HepG2 (cell line): ENCODE measurements around the gene SLC25A38. TPM values are rescaled to one million over a fixed set of nuclear protein-coding genes. Genes with fewer than 3 reads are reported as not detected.
A peak's percentile ranks its signal among the peaks of the same experiment; 100 is the strongest.

Experiments
- CHD4 ChIP-seq: fragments of 200-600 bp; sonication (generic); IDR thresholded peaks from 2 replicates; pipeline ENCODE4 v1.7.0; 2017; ENCODE audit warnings: mild to moderate bottlenecking, low read length, borderline replicate concordance
- KDM1A ChIP-seq: IDR thresholded peaks from 2 replicates; pipeline ENCODE4 v1.6.1; 2016; ENCODE audit warnings: missing compliant biosample characterization
- KLF16 ChIP-seq, 2 experiments: sonication (generic) in 1 of 2; formaldehyde crosslinking in 1 of 2; IDR thresholded peaks; 2 replicates each; pipeline versions ENCODE4 v1.6.1 to v1.8.0; 2016 to 2023; ENCODE audit warnings: missing genetic modification reagents in 2 of 2, missing compliant biosample characterization in 1 of 2
- MXI1 ChIP-seq: IDR thresholded peaks from 3 replicates; pipeline ENCODE4 v1.6.1; 2012; ENCODE audit warnings: low read depth, low read length, inconsistent platforms, borderline replicate concordance
- SRY ChIP-seq: sonication (generic); formaldehyde crosslinking; IDR thresholded peaks from 2 replicates; pipeline ENCODE4 v1.8.0; 2022; ENCODE audit warnings: mild to moderate bottlenecking, missing genetic modification reagents
- STAG1 ChIP-seq: sonication (generic); formaldehyde crosslinking; IDR thresholded peaks from 2 replicates; pipeline ENCODE4 v1.4.0; 2020; ENCODE audit warnings: missing genetic modification reagents
- TCF7 ChIP-seq: sonication (generic); IDR thresholded peaks from 2 replicates; pipeline ENCODE4 v1.6.1; 2016; ENCODE audit warnings: antibody characterized with exemption, low read depth
- TOE1 ChIP-seq: sonication (generic); formaldehyde crosslinking; IDR thresholded peaks from 2 replicates; pipeline ENCODE4 v1.4.0; 2020; ENCODE audit warnings: mild to moderate bottlenecking, missing genetic modification reagents
- ZFP36 ChIP-seq: fragments of 150-350 bp; IDR thresholded peaks from 2 replicates; pipeline ENCODE4 v1.6.1; 2018; ENCODE audit warnings: borderline replicate concordance, low read length, low read depth; ENCODE audit not compliant: partially characterized antibody
- ZKSCAN5 ChIP-seq: sonication (generic); formaldehyde crosslinking; IDR thresholded peaks from 2 replicates; pipeline ENCODE4 v1.5.1; 2020; ENCODE audit warnings: mild to moderate bottlenecking, missing genetic modification reagents
- ZMYM4 ChIP-seq: sonication (generic); formaldehyde crosslinking; IDR thresholded peaks from 2 replicates; pipeline ENCODE4 v1.8.1; 2023; ENCODE audit warnings: mild to moderate bottlenecking, missing genetic modification reagents
- ZNF180 ChIP-seq: sonication (generic); formaldehyde crosslinking; IDR thresholded peaks from 2 replicates; pipeline ENCODE4 v1.4.0; 2020; ENCODE audit warnings: low read depth, missing genetic modification reagents, borderline replicate concordance
- ZNF260 ChIP-seq: sonication (generic); formaldehyde crosslinking; IDR thresholded peaks from 2 replicates; pipeline ENCODE4 v1.4.0; 2020; ENCODE audit warnings: missing genetic modification reagents, low read depth, mild to moderate bottlenecking, borderline replicate concordance
- ZNF296 ChIP-seq: sonication (generic); formaldehyde crosslinking; conservative IDR thresholded peaks from 2 replicates; pipeline ENCODE4 v1.5.0; 2020; ENCODE audit warnings: mild to moderate bottlenecking, missing genetic modification reagents
- ZNF34 ChIP-seq: sonication (generic); formaldehyde crosslinking; IDR thresholded peaks from 2 replicates; pipeline ENCODE4 v1.4.0; 2020; ENCODE audit warnings: mild to moderate bottlenecking, missing genetic modification reagents, borderline replicate concordance
- ZNF883 ChIP-seq: sonication (generic); formaldehyde crosslinking; IDR thresholded peaks from 2 replicates; pipeline ENCODE4 v1.5.1; 2020; ENCODE audit warnings: mild to moderate bottlenecking, missing genetic modification reagents; ENCODE audit errors: not compliant biosample characterization
- ZSCAN31 ChIP-seq: sonication (generic); formaldehyde crosslinking; IDR thresholded peaks from 2 replicates; pipeline ENCODE4 v1.5.0; 2020; ENCODE audit warnings: low read depth, mild to moderate bottlenecking, missing genetic modification reagents
- polyA plus RNA-seq, 8 experiments: library from polyadenylated mRNA; depleted of rRNA in 3 of 8; stranded (reverse) in 7 of 8; unstranded in 1 of 8; fragments of >200 nt; fragmentation: Illumina TruSeq in 4 of 8; extraction: Trizol in 4 of 8; gene quantifications; 2 replicates each; pipeline versions ENCODE4 v1.2.1 to v1.2.3, GENCODE V29; 2011 to 2016; ENCODE audit warnings: low read depth in 4 of 8, missing spikeins in 1 of 8, mixed read lengths in 1 of 8; ENCODE audit not compliant: insufficient read depth in 1 of 8
- total RNA-seq, 5 experiments: library from RNA; depleted of rRNA; stranded (reverse); fragments of >200 nt; fragmentation: Illumina TruSeq; extraction: Trizol; gene quantifications; 2 replicates each; pipeline ENCODE4 v1.2.3, GENCODE V29; 2016; ENCODE audit warnings: low read depth in 1 of 5
- TF ChIP-seq, protein P1 (sequence below): sonication (generic); formaldehyde crosslinking; IDR thresholded peaks from 2 replicates; pipeline ENCODE4 v1.4.0; 2020; ENCODE audit warnings: missing genetic modification reagents
- TF ChIP-seq, protein P2 (sequence below): sonication (generic); formaldehyde crosslinking; IDR thresholded peaks from 2 replicates; pipeline ENCODE4 v1.4.0; 2020; ENCODE audit warnings: mild to moderate bottlenecking, missing genetic modification reagents, borderline replicate concordance

Gene SLC25A38
- total and polyA plus RNA-seq, 2 of the 13 experiments (the other 11 are each of a cell fraction or from before 2014, with no cell fraction given): 32.5 to 35.4 TPM

DNA sequence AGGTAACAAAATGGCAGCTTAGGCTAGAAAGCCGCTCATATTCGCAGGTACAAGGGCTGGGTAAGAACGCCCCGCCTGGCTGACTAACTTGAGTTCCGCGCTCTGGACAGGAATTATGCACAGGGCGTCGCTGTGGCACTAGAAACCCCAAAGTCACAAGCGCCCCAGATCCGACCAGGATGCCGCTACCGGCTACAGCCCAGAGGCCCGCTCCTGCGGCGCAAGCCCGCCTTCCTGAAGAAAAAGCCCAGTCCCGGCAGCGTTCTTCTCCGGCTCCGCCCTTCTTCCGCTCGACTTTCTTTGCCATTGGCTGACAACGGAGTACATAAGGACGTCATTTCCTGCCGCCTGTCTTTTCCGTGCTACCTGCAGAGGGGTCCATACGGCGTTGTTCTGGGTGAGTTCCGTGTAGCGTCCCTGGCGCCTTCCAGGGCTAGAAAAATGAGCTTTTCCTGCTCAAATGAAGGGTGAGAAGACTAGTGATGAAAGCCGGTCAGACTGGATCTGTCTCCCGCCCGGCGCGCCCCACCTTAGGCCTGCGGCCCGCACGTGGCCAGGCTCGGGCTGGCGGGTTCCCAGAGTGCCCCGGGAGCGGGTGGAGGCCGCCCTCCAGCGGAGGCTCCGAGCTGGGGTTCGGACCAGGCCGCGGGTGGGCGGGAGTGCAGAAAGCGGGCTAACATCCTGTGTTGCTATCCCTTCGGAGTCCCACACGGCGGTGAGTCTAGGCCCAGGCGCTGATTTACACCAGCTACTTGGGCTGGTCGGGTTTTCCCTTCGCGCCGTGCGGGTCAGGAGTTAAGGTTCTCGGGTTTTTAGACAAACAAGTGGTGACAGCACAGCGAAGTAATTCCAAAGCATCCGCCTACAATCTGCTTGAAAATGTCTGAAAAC, 23.4 kb downstream of the SLC25A38 start, which contains the start of gene RPSA (continued):
- peak; percentile 94 for TF ChIP-seq ZSCAN31 (CRISPR knock-in tag)
- TF ChIP-seq, protein P1, sequence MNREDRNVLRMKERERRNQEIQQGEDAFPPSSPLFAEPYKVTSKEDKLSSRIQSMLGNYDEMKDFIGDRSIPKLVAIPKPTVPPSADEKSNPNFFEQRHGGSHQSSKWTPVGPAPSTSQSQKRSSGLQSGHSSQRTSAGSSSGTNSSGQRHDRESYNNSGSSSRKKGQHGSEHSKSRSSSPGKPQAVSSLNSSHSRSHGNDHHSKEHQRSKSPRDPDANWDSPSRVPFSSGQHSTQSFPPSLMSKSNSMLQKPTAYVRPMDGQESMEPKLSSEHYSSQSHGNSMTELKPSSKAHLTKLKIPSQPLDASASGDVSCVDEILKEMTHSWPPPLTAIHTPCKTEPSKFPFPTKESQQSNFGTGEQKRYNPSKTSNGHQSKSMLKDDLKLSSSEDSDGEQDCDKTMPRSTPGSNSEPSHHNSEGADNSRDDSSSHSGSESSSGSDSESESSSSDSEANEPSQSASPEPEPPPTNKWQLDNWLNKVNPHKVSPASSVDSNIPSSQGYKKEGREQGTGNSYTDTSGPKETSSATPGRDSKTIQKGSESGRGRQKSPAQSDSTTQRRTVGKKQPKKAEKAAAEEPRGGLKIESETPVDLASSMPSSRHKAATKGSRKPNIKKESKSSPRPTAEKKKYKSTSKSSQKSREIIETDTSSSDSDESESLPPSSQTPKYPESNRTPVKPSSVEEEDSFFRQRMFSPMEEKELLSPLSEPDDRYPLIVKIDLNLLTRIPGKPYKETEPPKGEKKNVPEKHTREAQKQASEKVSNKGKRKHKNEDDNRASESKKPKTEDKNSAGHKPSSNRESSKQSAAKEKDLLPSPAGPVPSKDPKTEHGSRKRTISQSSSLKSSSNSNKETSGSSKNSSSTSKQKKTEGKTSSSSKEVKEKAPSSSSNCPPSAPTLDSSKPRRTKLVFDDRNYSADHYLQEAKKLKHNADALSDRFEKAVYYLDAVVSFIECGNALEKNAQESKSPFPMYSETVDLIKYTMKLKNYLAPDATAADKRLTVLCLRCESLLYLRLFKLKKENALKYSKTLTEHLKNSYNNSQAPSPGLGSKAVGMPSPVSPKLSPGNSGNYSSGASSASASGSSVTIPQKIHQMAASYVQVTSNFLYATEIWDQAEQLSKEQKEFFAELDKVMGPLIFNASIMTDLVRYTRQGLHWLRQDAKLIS (CRISPR knock-in tag): peak; percentile 54; the same call in 1 of the 2 replicates
- no peak for TF ChIP-seq ZNF260 (CRISPR knock-in tag)
- TF ChIP-seq TOE1 (CRISPR knock-in tag): 0 out of 2 replicates have a peak, but pooled peaks have one; percentile 37
- peak; percentile 79; the same call in 1 of the 2 replicates for TF ChIP-seq SRY
- TF ChIP-seq ZNF296: no peak
- TF ChIP-seq, protein P2, sequence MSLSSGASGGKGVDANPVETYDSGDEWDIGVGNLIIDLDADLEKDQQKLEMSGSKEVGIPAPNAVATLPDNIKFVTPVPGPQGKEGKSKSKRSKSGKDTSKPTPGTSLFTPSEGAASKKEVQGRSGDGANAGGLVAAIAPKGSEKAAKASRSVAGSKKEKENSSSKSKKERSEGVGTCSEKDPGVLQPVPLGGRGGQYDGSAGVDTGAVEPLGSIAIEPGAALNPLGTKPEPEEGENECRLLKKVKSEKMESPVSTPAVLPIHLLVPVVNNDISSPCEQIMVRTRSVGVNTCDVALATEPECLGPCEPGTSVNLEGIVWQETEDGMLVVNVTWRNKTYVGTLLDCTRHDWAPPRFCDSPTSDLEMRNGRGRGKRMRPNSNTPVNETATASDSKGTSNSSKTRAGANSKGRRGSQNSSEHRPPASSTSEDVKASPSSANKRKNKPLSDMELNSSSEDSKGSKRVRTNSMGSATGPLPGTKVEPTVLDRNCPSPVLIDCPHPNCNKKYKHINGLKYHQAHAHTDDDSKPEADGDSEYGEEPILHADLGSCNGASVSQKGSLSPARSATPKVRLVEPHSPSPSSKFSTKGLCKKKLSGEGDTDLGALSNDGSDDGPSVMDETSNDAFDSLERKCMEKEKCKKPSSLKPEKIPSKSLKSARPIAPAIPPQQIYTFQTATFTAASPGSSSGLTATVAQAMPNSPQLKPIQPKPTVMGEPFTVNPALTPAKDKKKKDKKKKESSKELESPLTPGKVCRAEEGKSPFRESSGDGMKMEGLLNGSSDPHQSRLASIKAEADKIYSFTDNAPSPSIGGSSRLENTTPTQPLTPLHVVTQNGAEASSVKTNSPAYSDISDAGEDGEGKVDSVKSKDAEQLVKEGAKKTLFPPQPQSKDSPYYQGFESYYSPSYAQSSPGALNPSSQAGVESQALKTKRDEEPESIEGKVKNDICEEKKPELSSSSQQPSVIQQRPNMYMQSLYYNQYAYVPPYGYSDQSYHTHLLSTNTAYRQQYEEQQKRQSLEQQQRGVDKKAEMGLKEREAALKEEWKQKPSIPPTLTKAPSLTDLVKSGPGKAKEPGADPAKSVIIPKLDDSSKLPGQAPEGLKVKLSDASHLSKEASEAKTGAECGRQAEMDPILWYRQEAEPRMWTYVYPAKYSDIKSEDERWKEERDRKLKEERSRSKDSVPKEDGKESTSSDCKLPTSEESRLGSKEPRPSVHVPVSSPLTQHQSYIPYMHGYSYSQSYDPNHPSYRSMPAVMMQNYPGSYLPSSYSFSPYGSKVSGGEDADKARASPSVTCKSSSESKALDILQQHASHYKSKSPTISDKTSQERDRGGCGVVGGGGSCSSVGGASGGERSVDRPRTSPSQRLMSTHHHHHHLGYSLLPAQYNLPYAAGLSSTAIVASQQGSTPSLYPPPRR (CRISPR knock-in tag): peak; percentile 44; the same call in 1 of the 2 replicates
- TF ChIP-seq TCF7: no peak
- peak; percentile 37 for TF ChIP-seq STAG1 (CRISPR knock-in tag)
- TF ChIP-seq ZNF34 (CRISPR knock-in tag): no peak
- peak in 1 of 2 experiments; percentile 82; a peak in 2 of 4 replicates for TF ChIP-seq KLF16 (CRISPR knock-in tag; IDR thresholded peaks at IDR 0.05)
- peak; percentile 25; the same call in 1 of the 2 replicates for TF ChIP-seq ZKSCAN5 (CRISPR knock-in tag)
- 0 out of 2 replicates have a peak, but pooled peaks have one; percentile 31 for TF ChIP-seq ZNF180
- TF ChIP-seq CHD4: no peak
- TF ChIP-seq ZMYM4 (CRISPR knock-in tag): peak; percentile 93
- TF ChIP-seq ZFP36: no peak
- TF ChIP-seq KDM1A: no peak
- peak; percentile 78; the same call in 1 of the 3 replicates for TF ChIP-seq MXI1
- peak; percentile 90 for TF ChIP-seq ZNF883
